Fibroblast of pulmonary artery (primary cell): Measurements from ENCODE around the gene OTUD5.
A peak's percentile ranks its signal among the peaks of the same experiment; 100 is the strongest.

Experiments
- DNase-seq: peaks from one replicate; pipeline ENCODE4 v3.0.0-alpha.2; 2010; ENCODE audit warnings: low read depth
- H3K4me3 ChIP-seq: replicated peaks from 2 replicates; pipeline ENCODE4 v1.5.1; 2011; ENCODE audit warnings: low read depth, mild to moderate bottlenecking, control low read depth, low read length, moderate library complexity
- TF ChIP-seq, protein P1 (sequence below): IDR thresholded peaks from 2 replicates; pipeline ENCODE4 v1.5.1; 2011; ENCODE audit warnings: mild to moderate bottlenecking, control low read depth, low read length, inconsistent platforms; ENCODE audit errors: missing control alignments

OTUD5 gene

DNA sequence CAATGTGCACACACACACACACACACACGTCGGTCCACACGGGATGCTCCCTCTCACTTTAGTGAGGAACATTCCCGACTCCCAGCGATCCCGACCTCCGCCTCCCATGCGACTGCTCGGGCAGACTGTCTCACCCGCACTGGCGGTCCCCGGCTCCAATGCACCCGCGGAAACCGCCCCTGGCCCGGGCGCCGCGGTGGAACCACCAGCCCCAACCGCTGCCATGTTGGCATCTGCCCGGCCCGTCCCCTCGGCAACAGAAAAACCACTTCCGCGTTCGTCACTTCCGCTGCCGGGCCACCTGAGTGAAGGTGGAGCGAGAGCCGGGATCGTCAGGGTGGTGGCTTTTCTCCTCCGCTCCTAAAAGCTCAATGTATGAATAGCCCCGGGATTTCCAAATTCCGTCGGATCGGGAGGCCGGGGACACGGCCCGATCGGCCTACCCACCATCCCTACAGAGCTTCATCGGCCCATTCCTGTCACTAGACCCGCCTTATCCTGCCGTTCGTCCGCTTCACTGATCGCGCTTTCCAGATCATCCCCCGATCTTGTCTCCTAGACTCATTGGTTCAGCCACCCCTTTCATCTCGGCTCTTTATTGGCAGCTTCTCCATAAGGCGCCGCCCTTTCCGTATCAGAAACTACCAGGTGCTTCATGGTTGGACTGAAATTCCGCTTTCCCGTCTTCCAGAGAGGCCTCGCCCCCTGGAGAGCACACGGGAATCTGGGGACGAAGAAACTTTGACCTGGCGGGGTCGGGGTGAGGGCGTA, 45.8 kb downstream of the OTUD5 start, which contains the start of gene SLC35A2:
SLC35A2 (minus strand) TSS at position 235 of the 771 bp plus-strand sequence; CDS start at position 225, 10 bp downstream.
- TF ChIP-seq, protein P1, sequence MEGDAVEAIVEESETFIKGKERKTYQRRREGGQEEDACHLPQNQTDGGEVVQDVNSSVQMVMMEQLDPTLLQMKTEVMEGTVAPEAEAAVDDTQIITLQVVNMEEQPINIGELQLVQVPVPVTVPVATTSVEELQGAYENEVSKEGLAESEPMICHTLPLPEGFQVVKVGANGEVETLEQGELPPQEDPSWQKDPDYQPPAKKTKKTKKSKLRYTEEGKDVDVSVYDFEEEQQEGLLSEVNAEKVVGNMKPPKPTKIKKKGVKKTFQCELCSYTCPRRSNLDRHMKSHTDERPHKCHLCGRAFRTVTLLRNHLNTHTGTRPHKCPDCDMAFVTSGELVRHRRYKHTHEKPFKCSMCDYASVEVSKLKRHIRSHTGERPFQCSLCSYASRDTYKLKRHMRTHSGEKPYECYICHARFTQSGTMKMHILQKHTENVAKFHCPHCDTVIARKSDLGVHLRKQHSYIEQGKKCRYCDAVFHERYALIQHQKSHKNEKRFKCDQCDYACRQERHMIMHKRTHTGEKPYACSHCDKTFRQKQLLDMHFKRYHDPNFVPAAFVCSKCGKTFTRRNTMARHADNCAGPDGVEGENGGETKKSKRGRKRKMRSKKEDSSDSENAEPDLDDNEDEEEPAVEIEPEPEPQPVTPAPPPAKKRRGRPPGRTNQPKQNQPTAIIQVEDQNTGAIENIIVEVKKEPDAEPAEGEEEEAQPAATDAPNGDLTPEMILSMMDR: no peak
- peak; percentile 65 for DNase-seq

DNA sequence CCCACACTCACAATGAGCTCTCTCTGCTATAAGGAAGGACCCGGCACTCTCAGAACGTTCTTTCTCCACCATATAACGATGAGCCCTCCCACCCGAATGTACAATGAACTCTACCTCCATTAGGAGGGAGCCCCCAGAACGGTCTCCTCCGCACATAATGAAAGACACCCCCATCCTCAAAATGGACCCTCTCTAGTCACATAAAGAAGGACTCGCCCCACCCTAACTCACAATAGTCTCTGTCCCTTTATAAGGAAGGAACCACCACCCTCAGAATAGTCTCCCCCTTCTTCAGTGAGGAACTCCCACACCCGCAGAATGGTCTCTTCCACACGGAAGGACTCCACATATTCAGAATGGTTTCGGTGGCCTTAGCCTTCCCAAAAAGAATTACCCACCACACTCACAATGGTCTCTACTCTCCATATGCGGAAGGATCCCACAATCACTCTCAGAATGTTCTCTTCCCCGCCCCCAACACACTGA, 46.4 kb downstream of the OTUD5 start:
- peak; percentile 28 for DNase-seq
- TF ChIP-seq, protein P1: no peak

More for the DNA sequence above, 45.8 kb downstream of the OTUD5 start, which contains the start of gene SLC35A2:
- peak within 1 kb of the TSS; percentile 81 for H3K4me3 ChIP-seq

DNA sequence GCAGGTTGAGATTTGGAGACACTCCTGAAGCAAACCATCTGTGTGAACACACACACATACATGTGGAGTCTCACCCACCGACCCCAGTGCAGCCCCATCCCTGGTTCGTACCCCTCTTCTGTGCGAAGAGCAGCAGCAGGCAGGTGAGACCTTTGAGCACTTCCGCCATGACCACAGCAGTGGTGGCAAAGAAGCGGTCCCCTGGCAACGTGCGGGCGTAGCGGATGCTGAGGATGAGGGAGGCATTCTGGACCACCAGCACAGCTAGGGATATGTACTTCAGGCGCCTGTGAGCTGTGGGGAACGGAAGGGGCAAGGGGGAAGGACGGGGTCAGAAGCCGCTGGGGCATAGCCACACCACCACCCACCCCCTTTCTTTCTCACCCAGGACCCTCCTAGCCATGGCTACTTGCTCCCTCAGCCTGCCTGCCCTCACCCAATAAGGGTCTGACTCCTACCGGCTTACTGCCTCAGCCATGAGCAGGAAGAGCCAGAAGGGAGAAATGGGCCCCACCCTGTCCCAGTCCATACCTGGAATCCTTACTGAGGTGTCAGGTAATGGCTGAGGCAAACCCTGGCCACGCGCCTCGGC, 47.6 kb downstream of the OTUD5 start:
- H3K4me3 ChIP-seq: no peak overlapping the region
- TF ChIP-seq, protein P1: no peak
- DNase-seq: no peak

More for the DNA sequence above, 46.4 kb downstream of the OTUD5 start:
- H3K4me3 ChIP-seq: peak overlapping the region; percentile 81

DNA sequence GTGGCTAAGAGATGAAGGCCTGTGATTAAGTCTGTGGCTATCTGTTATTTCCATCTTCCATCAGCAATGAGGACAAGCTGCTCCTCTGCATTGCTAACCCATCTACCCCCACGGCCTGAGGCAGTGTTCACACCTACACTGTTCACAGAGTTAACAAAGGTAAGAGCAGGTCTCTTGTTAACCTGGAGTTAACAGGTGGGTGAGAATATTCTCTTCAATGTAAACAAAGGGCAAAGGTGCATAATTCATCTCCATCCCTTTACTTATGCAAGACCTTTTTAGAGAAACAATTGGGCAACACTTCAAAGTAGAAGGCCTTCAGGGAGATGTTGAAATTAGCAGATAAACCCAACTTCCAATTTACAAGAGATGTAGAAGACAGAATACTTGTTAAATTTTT, 48.8 kb downstream of the OTUD5 start:
- TF ChIP-seq, protein P1: no peak
- no peak overlapping the region for H3K4me3 ChIP-seq
- no peak for DNase-seq

DNA sequence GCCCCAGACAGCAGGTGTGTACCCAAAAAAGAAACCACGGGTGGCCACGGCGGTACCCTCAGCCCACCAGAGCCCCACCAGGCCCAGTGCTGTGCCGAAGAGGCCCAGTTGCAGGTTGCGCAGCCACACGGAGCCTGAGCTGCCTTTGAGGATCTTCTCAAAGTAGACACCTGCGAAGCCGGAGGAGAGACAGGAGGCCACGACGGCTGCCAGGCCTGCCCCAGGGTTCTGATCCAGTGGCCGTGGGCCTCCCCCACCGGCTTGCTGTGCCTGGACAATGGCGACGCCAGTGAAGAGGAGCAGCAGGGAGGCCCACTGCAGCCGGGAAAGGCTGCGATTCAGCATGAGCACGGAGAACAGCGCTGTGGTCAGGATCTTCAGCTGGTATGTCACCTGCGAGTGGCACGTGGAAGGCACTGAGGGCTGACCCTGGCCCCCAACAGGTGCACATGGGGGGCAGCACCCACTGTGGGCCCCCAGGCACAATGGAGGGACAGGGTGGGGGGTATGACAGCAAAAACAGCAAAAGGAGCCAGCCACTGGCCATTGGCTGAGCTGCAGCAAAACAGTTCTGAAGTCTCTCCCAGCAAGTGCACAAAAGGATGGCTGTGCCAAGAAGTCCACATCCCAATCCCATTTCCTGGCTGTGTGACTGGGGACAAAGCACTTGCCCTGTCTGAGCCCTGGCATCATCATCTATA, 52.2 kb downstream of the OTUD5 start:
- H3K4me3 ChIP-seq: no peak overlapping the region
- DNase-seq: no peak
- TF ChIP-seq, protein P1: no peak

DNA sequence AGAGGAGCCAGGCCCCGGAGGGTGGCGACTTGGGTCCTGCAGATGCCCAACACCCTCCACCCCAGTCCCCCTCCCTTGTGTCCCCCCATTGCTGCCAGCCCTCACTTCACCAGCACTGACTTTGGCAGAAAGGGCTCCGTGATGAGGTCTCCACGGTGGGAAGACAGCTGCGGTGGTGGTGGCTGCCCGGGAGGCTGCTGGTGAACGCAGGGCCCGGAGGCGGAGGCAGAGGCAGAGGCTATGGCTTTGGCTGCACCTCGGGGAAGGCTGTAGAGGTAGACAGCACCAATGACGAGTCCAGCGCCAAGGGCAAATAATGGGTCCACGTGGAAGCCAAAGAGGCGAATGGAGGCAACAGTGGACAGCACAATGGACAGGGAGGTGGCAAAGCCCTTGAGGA, 52.8 kb downstream of the OTUD5 start:
- no peak for DNase-seq
- H3K4me3 ChIP-seq: no peak overlapping the region
- TF ChIP-seq, protein P1: no peak
